SIG-M5 treated with dmso at 0.1 percent for 504 hours (cell line): Measurements from ENCODE around the gene C1QTNF7.
A peak's percentile ranks its signal among the peaks of the same experiment; 100 is the strongest.

Experiments used
- DNase-seq: peaks from one replicate; lab custom pipeline; 2025; ENCODE audit not compliant: unreplicated experiment; lab: John Stamatoyannopoulos, UW

The C1QTNF7 gene

GRCh38 chr4:15451866-15452765, 24.3 kb downstream of the C1QTNF7 start:
- no peak for DNase-seq

- DNase-seq, result peak; percentile 31
Observed at GRCh38 chr4:15455290-15455689, 27.5 kb downstream of the C1QTNF7 start.

- DNase-seq, result peak; percentile 71
Observed at GRCh38 chr4:15457406-15458201, 29.8 kb downstream of the C1QTNF7 start.

- DNase-seq, result no peak
Observed at GRCh38 chr4:15458616-15459015, 30.8 kb downstream of the C1QTNF7 start.

- no peak for DNase-seq
Observed at GRCh38 chr4:15459706-15460105, 31.9 kb downstream of the C1QTNF7 start.

- no peak for DNase-seq
Observed at GRCh38 chr4:15466596-15466995, 38.8 kb downstream of the C1QTNF7 start.

GRCh38 chr4:15469402-15470127, 41.7 kb downstream of the C1QTNF7 start, which contains the start of gene CC2D2A:
CC2D2A (plus strand) TSS chr4:15469882; CDS start chr4:15475933, 6,051 bp downstream.
- DNase-seq, result no peak

GRCh38 chr4:15470128-15470475, 42.3 kb downstream of the C1QTNF7 start:
- no peak for DNase-seq

- DNase-seq, result no peak
Observed at GRCh38 chr4:15476396-15476795, 48.6 kb downstream of the C1QTNF7 start.

- DNase-seq, result no peak
Observed at GRCh38 chr4:15478724-15479088, 50.9 kb downstream of the C1QTNF7 start.

GRCh38 chr4:15479089-15479912, 51.5 kb downstream of the C1QTNF7 start:
- DNase-seq, result peak; percentile 58

GRCh38 chr4:15479913-15480185, 52.0 kb downstream of the C1QTNF7 start:
- DNase-seq, result no peak

- no peak for DNase-seq
Observed at GRCh38 chr4:15481961-15482745, 54.3 kb downstream of the C1QTNF7 start.

GRCh38 chr4:15482842-15483241, 55.0 kb downstream of the C1QTNF7 start:
- no peak for DNase-seq

- DNase-seq, result no peak
Observed at GRCh38 chr4:15488136-15488535, 60.3 kb downstream of the C1QTNF7 start.

GRCh38 chr4:15488658-15489470, 61.0 kb downstream of the C1QTNF7 start:
- no peak for DNase-seq

- DNase-seq, result no peak
Observed at GRCh38 chr4:15489551-15489950, 61.7 kb downstream of the C1QTNF7 start.

- DNase-seq, result no peak
Observed at GRCh38 chr4:15493411-15493810, 65.6 kb downstream of the C1QTNF7 start.

- no peak for DNase-seq
Observed at GRCh38 chr4:15495621-15496020, 67.8 kb downstream of the C1QTNF7 start.
